H9 (cell line): ENCODE measurements around the gene GZMH. TPM values are rescaled to one million over a fixed set of nuclear protein-coding genes. Genes with fewer than 3 reads are reported as not detected.

Experiments used
- DNase-seq: peaks from one replicate; pipeline ENCODE4 v3.0.0-alpha.2; 2017
- H2AFZ ChIP-seq: one replicate; pipeline ENCODE4 v1.6.1; 2013; ENCODE audit warnings: mild to moderate bottlenecking, low read length, control low read depth, moderate library complexity
- H2AK5ac ChIP-seq: 2 replicates; pipeline ENCODE4 v1.6.1; 2013; ENCODE audit warnings: low read length, control low read depth, mixed read lengths; ENCODE audit not compliant: insufficient read length
- H2BK120ac ChIP-seq: one replicate; pipeline ENCODE4 v1.6.1; 2013; ENCODE audit warnings: low read depth, mild to moderate bottlenecking, low read length, control low read depth, inconsistent platforms; ENCODE audit not compliant: poor library complexity, severe bottlenecking
- H2BK12ac ChIP-seq: 2 replicates; pipeline ENCODE4 v1.6.1; 2013; ENCODE audit warnings: low read length, control low read depth, mixed read lengths, low read depth; ENCODE audit not compliant: insufficient read length
- H2BK15ac ChIP-seq: 2 replicates; pipeline ENCODE4 v1.6.1; 2013; ENCODE audit warnings: low read depth, low read length, control low read depth
- H2BK20ac ChIP-seq: one replicate; pipeline ENCODE4 v1.6.1; 2013; ENCODE audit warnings: low read depth, mild to moderate bottlenecking, low read length, control low read depth, inconsistent platforms; ENCODE audit not compliant: poor library complexity, severe bottlenecking
- H2BK5ac ChIP-seq: 2 replicates; pipeline ENCODE4 v1.6.1; 2013; ENCODE audit warnings: low read length, control low read depth, mixed read lengths; ENCODE audit not compliant: insufficient read length
- H3K14ac ChIP-seq: 2 replicates; pipeline ENCODE4 v1.6.1; 2013; ENCODE audit warnings: low read length, control low read depth; ENCODE audit not compliant: insufficient read depth
- H3K18ac ChIP-seq: 2 replicates; pipeline ENCODE4 v1.6.1; 2013; ENCODE audit warnings: low read depth, mild to moderate bottlenecking, mixed read lengths, low read length, control low read depth; ENCODE audit not compliant: insufficient read length
- H3K23ac ChIP-seq: 2 replicates; pipeline ENCODE4 v1.6.1; 2013; ENCODE audit warnings: low read length, control low read depth, mixed read lengths, low read depth; ENCODE audit not compliant: insufficient read length
- H3K23me2 ChIP-seq: 2 replicates; pipeline ENCODE4 v1.6.1; 2013; ENCODE audit warnings: low read depth, mild to moderate bottlenecking, mixed read lengths, low read length, control low read depth; ENCODE audit not compliant: insufficient read length, poor library complexity, severe bottlenecking
- H3K27ac ChIP-seq: 2 replicates; pipeline ENCODE4 v1.5.1; 2013; ENCODE audit warnings: low read length, control low read depth, mixed read lengths, low read depth; ENCODE audit not compliant: insufficient read length
- H3K27me3 ChIP-seq: 2 replicates; pipeline ENCODE4 v1.6.1; 2013; ENCODE audit warnings: low read length, control low read depth, inconsistent platforms; ENCODE audit not compliant: insufficient read depth
- H3K4ac ChIP-seq: 2 replicates; pipeline ENCODE4 v1.6.1; 2013; ENCODE audit warnings: low read depth, mild to moderate bottlenecking, control low read depth, inconsistent platforms, low read length, moderate library complexity
- H3K4me1 ChIP-seq: 2 replicates; pipeline ENCODE4 v1.6.1; 2013; ENCODE audit warnings: low read length, control low read depth, inconsistent platforms; ENCODE audit not compliant: insufficient read depth
- H3K4me2 ChIP-seq: 2 replicates; pipeline ENCODE4 v1.6.1; 2013; ENCODE audit warnings: low read length, control low read depth, mixed read lengths; ENCODE audit not compliant: insufficient read length, insufficient read depth
- H3K56ac ChIP-seq: 2 replicates; pipeline ENCODE4 v1.6.1; 2013; ENCODE audit warnings: low read depth, mild to moderate bottlenecking, mixed read lengths, low read length, control low read depth; ENCODE audit not compliant: insufficient read length
- H3K79me1 ChIP-seq: 2 replicates; pipeline ENCODE4 v1.6.1; 2013; ENCODE audit warnings: low read depth, mild to moderate bottlenecking, moderate library complexity, low read length, control low read depth, inconsistent platforms; ENCODE audit not compliant: insufficient read depth, poor library complexity, severe bottlenecking
- H3K79me2 ChIP-seq: 2 replicates; pipeline ENCODE4 v1.6.1; 2013; ENCODE audit warnings: low read length, control low read depth, inconsistent platforms; ENCODE audit not compliant: insufficient read depth
- H3K9ac ChIP-seq: 2 replicates; pipeline ENCODE4 v1.6.1; 2013; ENCODE audit warnings: low read length, control low read depth, mixed read lengths; ENCODE audit not compliant: insufficient read length; ENCODE audit errors: extremely low read depth
- H3K9me3 ChIP-seq: one replicate; pipeline ENCODE4 v1.6.1; 2013; ENCODE audit warnings: low read depth, low read length, inconsistent platforms; ENCODE audit not compliant: control insufficient read depth
- H3T11ph ChIP-seq: one replicate; pipeline ENCODE4 v1.6.1; 2013; ENCODE audit warnings: mild to moderate bottlenecking, low read length, control low read depth, inconsistent platforms
- H4K20me1 ChIP-seq: one replicate; pipeline ENCODE4 v1.6.1; 2013; ENCODE audit not compliant: control insufficient read depth, insufficient read length, insufficient read depth
- H4K5ac ChIP-seq: 2 replicates; pipeline ENCODE4 v1.6.1; 2013; ENCODE audit warnings: low read depth, mild to moderate bottlenecking, mixed read lengths, low read length, control low read depth; ENCODE audit not compliant: insufficient read length
- H4K8ac ChIP-seq: replicated peaks from 2 replicates; pipeline ENCODE4 v1.6.1; 2013; ENCODE audit warnings: low read length, control low read depth, mixed read lengths, low read depth; ENCODE audit not compliant: insufficient read length
- H4K91ac ChIP-seq: 2 replicates; pipeline ENCODE4 v1.6.1; 2013; ENCODE audit warnings: low read depth, mild to moderate bottlenecking, moderate library complexity, mixed read lengths, low read length, control low read depth; ENCODE audit not compliant: insufficient read length
- H3K27ac Mint-ChIP-seq, 3 experiments: 2 replicates in 2 of 3; 3 replicates in 1 of 3; pipeline ENCODE4 v1.8.0; 2020 to 2021; ENCODE audit warnings: mixed read lengths in 3 of 3, mild to moderate bottlenecking in 1 of 3, moderate library complexity in 1 of 3
- H3K27me3 Mint-ChIP-seq: 2 replicates; pipeline ENCODE4 v1.8.0; 2021; ENCODE audit warnings: low read depth, mild to moderate bottlenecking, moderate library complexity, mixed read lengths
- H3K36me3 Mint-ChIP-seq, 3 experiments: 2 replicates in 2 of 3; 3 replicates in 1 of 3; pipeline ENCODE4 v1.8.0; 2020 to 2021; ENCODE audit warnings: low read depth in 3 of 3, mixed read lengths in 3 of 3; ENCODE audit not compliant: insufficient read depth in 1 of 3
- H3K4me1 Mint-ChIP-seq, 2 experiments: 2 replicates each; pipeline ENCODE4 v1.8.0; 2020; ENCODE audit warnings: mixed read lengths in 2 of 2
- H3K4me3 Mint-ChIP-seq, 2 experiments: 2 replicates in 1 of 2; 3 replicates in 1 of 2; pipeline ENCODE4 v1.8.0; 2020 to 2021; ENCODE audit warnings: mild to moderate bottlenecking in 2 of 2, mixed read lengths in 2 of 2, moderate library complexity in 1 of 2
- H3K9me3 Mint-ChIP-seq, 2 experiments: 2 replicates in 1 of 2; 3 replicates in 1 of 2; pipeline ENCODE4 v1.8.0; 2020; ENCODE audit warnings: mild to moderate bottlenecking in 2 of 2, mixed read lengths in 2 of 2, moderate library complexity in 1 of 2
- WGBS: extraction: QIAGEN DNeasy Blood & Tissue Kit; methylation state at CpG from one replicate; pipeline ENCODE4 v1.1.7; 2013; ENCODE audit warnings: missing lambda C conversion rate, low lambda C conversion rate, mixed read lengths; ENCODE audit not compliant: insufficient read length; ENCODE audit errors: extremely low coverage; 5-methylcytosine and 5-hydroxymethylcytosine counted together
- total RNA-seq: library from RNA; stranded (reverse); gene quantifications from 2 replicates; pipeline ENCODE4 v1.2.1, GENCODE V29; 2021
- TF ChIP-seq, protein P1 (sequence below): fragments of 200-600 bp; sonication (generic); conservative IDR thresholded peaks from 3 replicates; pipeline ENCODE4 v1.8.0; 2021; ENCODE audit warnings: antibody characterized with exemption, mild to moderate bottlenecking

Gene GZMH
- total RNA-seq, 1 experiment from 2014 or later = not detected

DNA sequence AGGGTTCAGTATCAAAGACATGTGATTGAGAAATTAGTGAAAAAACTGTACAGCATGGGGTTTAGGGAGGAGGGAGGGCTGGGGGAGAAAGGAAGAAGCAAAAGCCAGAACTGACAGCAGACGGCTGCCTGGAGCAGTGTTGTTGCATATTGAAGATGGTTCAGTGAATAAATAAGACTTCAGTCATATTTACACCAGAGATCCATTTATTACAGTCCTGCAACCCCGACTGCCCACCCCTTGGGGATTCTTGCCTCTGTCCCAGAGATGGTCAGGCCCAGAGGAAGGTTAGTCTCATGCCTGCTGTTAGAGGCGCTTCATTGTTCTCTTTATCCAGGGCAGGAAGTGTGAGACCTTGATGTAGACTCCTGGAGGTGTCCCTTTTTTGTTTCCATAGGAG is 3.2 kb downstream of the GZMH start:
- Histone ChIP-seq H4K20me1 (no peaks in the 10 kb centered on the region), H3K27me3 (no peaks in the 10 kb centered on the region), H3K23me2 (no peaks in the 10 kb centered on the region)

More for the DNA sequence above, 3.2 kb downstream of the GZMH start:
- Histone ChIP-seq H3K4ac (no peak overlapping the region), H2BK120ac (no peak overlapping the region), H3K14ac (no peak overlapping the region), H3K4me1 (no peaks in the 10 kb centered on the region), H4K5ac (no peak overlapping the region), H3K4me2 (no peak overlapping the region), H2BK20ac (no peak overlapping the region), H3K56ac (no peak overlapping the region), H2AFZ (no peak overlapping the region), H2AK5ac (no peak overlapping the region), H2BK5ac (no peak overlapping the region), H3K18ac (no peak overlapping the region), H4K8ac (no peak overlapping the region), H3K79me2 (no peaks in the 10 kb centered on the region), H2BK15ac (no peak overlapping the region), H2BK12ac (no peak overlapping the region), H4K91ac (no peak overlapping the region), H3K79me1 (no peaks in the 10 kb centered on the region), H3K9ac (no peak overlapping the region), H3T11ph (no peak overlapping the region), H3K23ac (no peak overlapping the region), H3K9me3 (no peaks in the 10 kb centered on the region), H3K27ac (no peak overlapping the region)
- no peak overlapping the region for H3K4me3 Mint-ChIP-seq
- peaks cover 0 to 37% (median 0%) of the 10 kb centered on the region in 3 experiments; a peak in 2 of 7 replicates for H3K36me3 Mint-ChIP-seq
- peaks cover 2 to 76% of the 10 kb centered on the region in 2 experiments; a peak in 3 of 5 replicates for H3K9me3 Mint-ChIP-seq
- WGBS = no CpG with 5 or more reads among the region's 3 CpGs
- DNase-seq = no peak
- peaks cover 2% of the 10 kb centered on the region for H3K27me3 Mint-ChIP-seq
- H3K4me1 Mint-ChIP-seq = no peaks in the 10 kb centered on the region
- H3K27ac Mint-ChIP-seq = no peak overlapping the region
- TF ChIP-seq, protein P1, sequence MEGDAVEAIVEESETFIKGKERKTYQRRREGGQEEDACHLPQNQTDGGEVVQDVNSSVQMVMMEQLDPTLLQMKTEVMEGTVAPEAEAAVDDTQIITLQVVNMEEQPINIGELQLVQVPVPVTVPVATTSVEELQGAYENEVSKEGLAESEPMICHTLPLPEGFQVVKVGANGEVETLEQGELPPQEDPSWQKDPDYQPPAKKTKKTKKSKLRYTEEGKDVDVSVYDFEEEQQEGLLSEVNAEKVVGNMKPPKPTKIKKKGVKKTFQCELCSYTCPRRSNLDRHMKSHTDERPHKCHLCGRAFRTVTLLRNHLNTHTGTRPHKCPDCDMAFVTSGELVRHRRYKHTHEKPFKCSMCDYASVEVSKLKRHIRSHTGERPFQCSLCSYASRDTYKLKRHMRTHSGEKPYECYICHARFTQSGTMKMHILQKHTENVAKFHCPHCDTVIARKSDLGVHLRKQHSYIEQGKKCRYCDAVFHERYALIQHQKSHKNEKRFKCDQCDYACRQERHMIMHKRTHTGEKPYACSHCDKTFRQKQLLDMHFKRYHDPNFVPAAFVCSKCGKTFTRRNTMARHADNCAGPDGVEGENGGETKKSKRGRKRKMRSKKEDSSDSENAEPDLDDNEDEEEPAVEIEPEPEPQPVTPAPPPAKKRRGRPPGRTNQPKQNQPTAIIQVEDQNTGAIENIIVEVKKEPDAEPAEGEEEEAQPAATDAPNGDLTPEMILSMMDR = no peak
